Colonic mucosa (tissue), 4 donors: ENCODE results near the gene PPARG. TPM values are rescaled to one million over a fixed set of nuclear protein-coding genes. Genes with fewer than 3 reads are reported as not detected.

ENCODE experiments used
- DNase-seq: peaks from one replicate; pipeline ENCODE4 v3.0.0-alpha.2; 2020
- H3K27ac ChIP-seq: fragments of 200-600 bp; one replicate; pipeline ENCODE4 v1.8.0; 2021
- H3K27me3 ChIP-seq: fragments of 200-600 bp; one replicate; pipeline ENCODE4 v1.8.0; 2021
- H3K36me3 ChIP-seq: fragments of 200-600 bp; one replicate; pipeline ENCODE4 v1.8.0; 2021
- H3K4me1 ChIP-seq: fragments of 200-600 bp; one replicate; pipeline ENCODE4 v1.8.0; 2021; ENCODE audit warnings: mild to moderate bottlenecking
- H3K4me3 ChIP-seq: fragments of 200-600 bp; one replicate; pipeline ENCODE4 v1.8.0; 2021
- H3K9ac ChIP-seq, 2 donors: one replicate each; pipeline ENCODE4 v1.7.0; 2013; ENCODE audit warnings: control low read depth in 2 of 2, low read depth in 2 of 2, low read length in 2 of 2
- H3K9me3 ChIP-seq: fragments of 200-600 bp; one replicate; pipeline ENCODE4 v1.8.0; 2021
- intact Hi-C: fragments of 100-400 bp; cut with DNase I; formaldehyde crosslinking; loops from one replicate; pipeline ENCODE4 v1.14.1; 2022
- total RNA-seq, 2 donors: library from RNA; stranded (reverse); fragmentation: NEBNext Ultra II Directional in 1 of 2; extraction: Animal tissue kit (Norgen Biotek cat#: 25700) in 1 of 2; gene quantifications; one replicate each; pipeline ENCODE4 v1.2.1, GENCODE V29; 2021
- TF ChIP-seq, protein P1 (sequence below): fragments of 200-600 bp; IDR thresholded peaks from one replicate; pipeline ENCODE4 v1.8.0; 2022; ENCODE audit warnings: antibody characterized with exemption, mild to moderate bottlenecking
- donor health status: healthy.
- donor health status: DM: no; HTN: no; CAD: no.
- donor health status: DM: no; HTN: no; CAD: no.

Gene PPARG
- total RNA-seq, 2 donors from 2014 or later, result 85.2 to 169 TPM

DNA sequence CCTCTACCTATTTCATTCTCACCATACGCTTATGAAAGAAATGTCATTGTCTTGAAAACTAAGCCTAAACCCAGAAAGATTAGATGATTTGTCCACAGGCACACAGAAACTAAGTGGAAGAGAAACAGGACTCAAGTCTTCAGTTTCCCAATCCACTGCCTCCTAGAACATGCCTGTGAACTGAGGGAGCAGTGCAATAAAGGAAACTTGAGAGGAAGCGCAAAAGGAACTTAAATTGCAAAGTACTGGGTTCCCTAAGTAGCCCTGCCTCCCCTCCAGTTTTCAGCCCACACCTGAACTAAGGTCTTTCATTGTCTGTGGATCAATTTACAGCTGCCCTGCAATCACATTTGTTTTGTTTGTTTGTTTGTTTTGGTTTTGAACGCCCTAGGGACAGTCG, 138.7 kb downstream of the PPARG start:
- Histone ChIP-seq H3K9me3 (no peaks in the 10 kb centered on the region), H3K27ac (no peak overlapping the region)
- TF ChIP-seq, protein P1, sequence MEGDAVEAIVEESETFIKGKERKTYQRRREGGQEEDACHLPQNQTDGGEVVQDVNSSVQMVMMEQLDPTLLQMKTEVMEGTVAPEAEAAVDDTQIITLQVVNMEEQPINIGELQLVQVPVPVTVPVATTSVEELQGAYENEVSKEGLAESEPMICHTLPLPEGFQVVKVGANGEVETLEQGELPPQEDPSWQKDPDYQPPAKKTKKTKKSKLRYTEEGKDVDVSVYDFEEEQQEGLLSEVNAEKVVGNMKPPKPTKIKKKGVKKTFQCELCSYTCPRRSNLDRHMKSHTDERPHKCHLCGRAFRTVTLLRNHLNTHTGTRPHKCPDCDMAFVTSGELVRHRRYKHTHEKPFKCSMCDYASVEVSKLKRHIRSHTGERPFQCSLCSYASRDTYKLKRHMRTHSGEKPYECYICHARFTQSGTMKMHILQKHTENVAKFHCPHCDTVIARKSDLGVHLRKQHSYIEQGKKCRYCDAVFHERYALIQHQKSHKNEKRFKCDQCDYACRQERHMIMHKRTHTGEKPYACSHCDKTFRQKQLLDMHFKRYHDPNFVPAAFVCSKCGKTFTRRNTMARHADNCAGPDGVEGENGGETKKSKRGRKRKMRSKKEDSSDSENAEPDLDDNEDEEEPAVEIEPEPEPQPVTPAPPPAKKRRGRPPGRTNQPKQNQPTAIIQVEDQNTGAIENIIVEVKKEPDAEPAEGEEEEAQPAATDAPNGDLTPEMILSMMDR, result no peak

DNA sequence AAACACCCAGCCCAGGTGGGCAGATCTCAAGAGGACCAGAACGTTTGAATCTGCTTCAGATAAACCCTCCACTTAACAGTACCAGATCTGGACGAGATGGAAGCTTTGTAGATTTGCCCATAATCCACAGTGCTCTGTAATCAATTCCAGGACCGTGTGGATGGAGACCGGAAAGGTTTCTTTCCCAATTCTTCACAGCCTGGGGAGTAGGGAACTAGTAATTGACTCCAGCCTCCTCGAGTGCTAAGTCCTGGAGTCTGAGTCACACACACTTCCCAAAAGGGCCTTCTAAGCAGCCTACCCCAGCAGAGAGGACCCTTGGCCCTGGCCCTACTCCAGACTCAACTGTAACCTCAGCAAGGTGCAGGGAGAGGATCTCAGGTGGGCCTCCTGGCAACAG, 139.3 kb downstream of the PPARG start:
- intact Hi-C loops, result no loop called here
- H3K4me3 ChIP-seq, result no peak overlapping the region
- no peak overlapping the region for H3K27ac ChIP-seq
- no peaks in the 10 kb centered on the region for H3K4me1 ChIP-seq
- no peaks in the 10 kb centered on the region for H3K9me3 ChIP-seq
- no peak for DNase-seq
- no peak overlapping the region for H3K9ac ChIP-seq
- H3K36me3 ChIP-seq, result no peaks in the 10 kb centered on the region
- TF ChIP-seq, protein P1, result no peak
- no peaks in the 10 kb centered on the region for H3K27me3 ChIP-seq

More for the DNA sequence above, 138.7 kb downstream of the PPARG start:
- Histone ChIP-seq H3K27me3 (no peaks in the 10 kb centered on the region), H3K4me3 (no peak overlapping the region), H3K4me1 (no peaks in the 10 kb centered on the region), H3K9ac (no peak overlapping the region), H3K36me3 (no peaks in the 10 kb centered on the region)
- DNase-seq, result no peak
- intact Hi-C loops, result no loop called here

DNA sequence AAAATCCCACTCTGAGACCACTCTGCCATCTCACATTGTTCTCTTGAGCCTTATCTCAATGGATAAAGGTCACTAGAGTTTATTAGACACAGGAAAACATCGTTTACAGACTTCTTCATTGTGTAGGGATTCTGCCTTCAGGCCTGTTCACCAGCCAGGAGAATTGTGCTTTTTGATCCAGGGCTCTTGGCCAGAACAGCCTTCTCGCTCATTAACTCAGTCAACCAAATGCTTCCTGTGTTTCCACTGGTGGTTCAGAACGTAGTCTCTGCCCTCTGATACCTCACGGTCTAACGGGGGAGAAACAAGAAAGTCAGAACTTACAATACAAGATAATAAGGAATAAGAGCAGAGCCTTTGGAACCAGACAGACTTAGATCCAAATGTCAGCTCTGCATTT, 141.2 kb downstream of the PPARG start:
- Histone ChIP-seq H3K9me3 (no peaks in the 10 kb centered on the region), H3K27me3 (no peaks in the 10 kb centered on the region), H3K9ac (no peak overlapping the region), H3K4me1 (no peaks in the 10 kb centered on the region), H3K27ac (no peak overlapping the region), H3K4me3 (no peak overlapping the region), H3K36me3 (no peaks in the 10 kb centered on the region)
- no peak for DNase-seq
- intact Hi-C loops, result no loop called here
- TF ChIP-seq, protein P1, result no peak

DNA sequence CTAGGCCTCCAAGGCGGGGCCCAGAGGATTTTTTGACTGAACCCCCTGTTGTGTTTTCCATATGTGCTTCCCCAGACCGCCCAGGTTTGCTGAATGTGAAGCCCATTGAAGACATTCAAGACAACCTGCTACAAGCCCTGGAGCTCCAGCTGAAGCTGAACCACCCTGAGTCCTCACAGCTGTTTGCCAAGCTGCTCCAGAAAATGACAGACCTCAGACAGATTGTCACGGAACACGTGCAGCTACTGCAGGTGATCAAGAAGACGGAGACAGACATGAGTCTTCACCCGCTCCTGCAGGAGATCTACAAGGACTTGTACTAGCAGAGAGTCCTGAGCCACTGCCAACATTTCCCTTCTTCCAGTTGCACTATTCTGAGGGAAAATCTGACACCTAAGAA, 145.0 kb downstream of the PPARG start:
- Histone ChIP-seq H3K9me3 (no peaks in the 10 kb centered on the region), H3K36me3 (no peaks in the 10 kb centered on the region), H3K9ac (no peak overlapping the region), H3K27ac (no peak overlapping the region), H3K4me3 (no peak overlapping the region), H3K27me3 (no peaks in the 10 kb centered on the region), H3K4me1 (peaks cover 3% of the 10 kb centered on the region)
- no peak for DNase-seq
- intact Hi-C loops, result no loop called here
- TF ChIP-seq, protein P1, result no peak

DNA sequence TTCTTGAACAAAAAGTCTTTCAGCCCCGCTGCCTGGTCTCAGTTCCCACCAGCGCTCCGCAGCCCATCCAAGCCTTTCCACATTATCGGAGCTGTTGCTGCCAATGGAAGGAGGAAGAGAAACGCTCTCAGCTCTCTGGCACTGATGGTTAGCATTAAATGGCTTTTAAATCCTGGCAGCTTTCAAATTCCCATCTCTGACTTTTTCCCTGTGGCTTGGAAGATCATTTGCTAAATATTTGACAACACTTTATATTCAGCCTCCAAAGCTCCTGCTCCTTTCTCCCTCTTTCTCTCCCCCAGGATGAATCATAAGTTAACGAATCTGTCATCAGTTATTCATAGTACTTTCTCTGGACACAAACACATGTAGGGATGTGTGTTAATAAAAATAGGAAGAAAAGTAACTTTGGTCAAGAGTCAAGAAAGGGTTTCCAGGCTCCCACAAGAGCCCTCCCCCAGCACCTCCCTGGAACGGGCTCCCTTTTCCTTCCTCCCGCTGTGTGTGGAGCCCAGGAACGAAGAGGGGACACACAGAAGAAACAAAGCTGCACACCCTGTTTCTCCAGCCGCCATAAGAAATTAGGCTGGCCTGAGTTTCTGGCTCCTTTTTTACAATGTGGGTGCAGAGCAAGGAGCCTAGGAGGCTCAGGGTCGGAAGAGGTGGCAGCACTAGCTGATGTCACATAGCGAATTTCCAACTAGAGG, 147.8 kb downstream of the PPARG start:
- no peaks in the 10 kb centered on the region for H3K36me3 ChIP-seq
- DNase-seq, result no peak
- TF ChIP-seq, protein P1, result no peak
- no peak overlapping the region for H3K27ac ChIP-seq
- H3K9ac ChIP-seq, result no peak overlapping the region
- peaks cover 12% of the 10 kb centered on the region for H3K4me1 ChIP-seq
- H3K9me3 ChIP-seq, result no peaks in the 10 kb centered on the region
- intact Hi-C loops, result no loop called here
- H3K4me3 ChIP-seq, result no peak overlapping the region
- H3K27me3 ChIP-seq, result no peaks in the 10 kb centered on the region
